Nephron (organoid): ENCODE measurements around the gene TSKU.

Source experiments
- H3K27ac Mint-ChIP-seq, 3 experiments: 2 replicates each; pipeline ENCODE4 v1.8.0; 2020; ENCODE audit warnings: mixed read lengths in 3 of 3, mild to moderate bottlenecking in 2 of 3, moderate library complexity in 1 of 3
- H3K27me3 Mint-ChIP-seq: 2 replicates; pipeline ENCODE4 v1.8.0; 2021; ENCODE audit warnings: low read depth, mild to moderate bottlenecking, moderate library complexity, mixed read lengths
- H3K36me3 Mint-ChIP-seq: 2 replicates; pipeline ENCODE4 v1.8.0; 2020; ENCODE audit warnings: low read depth, mixed read lengths
- H3K4me1 Mint-ChIP-seq: 2 replicates; pipeline ENCODE4 v1.8.0; 2020; ENCODE audit warnings: mixed read lengths
- H3K4me3 Mint-ChIP-seq, 3 experiments: 2 replicates each; pipeline ENCODE4 v1.8.0; 2020; ENCODE audit warnings: mild to moderate bottlenecking in 3 of 3, mixed read lengths in 3 of 3, moderate library complexity in 2 of 3
- H3K9me3 Mint-ChIP-seq: 2 replicates; pipeline ENCODE4 v1.8.0; 2020; ENCODE audit warnings: mixed read lengths
- CTCF ChIP-seq, 3 experiments: fragments of 200-600 bp; sonication (generic); IDR thresholded peaks; one replicate each; pipeline ENCODE4 v1.5.0; 2021; ENCODE audit warnings: antibody characterized with exemption in 3 of 3; ENCODE audit not compliant: unreplicated experiment in 3 of 3

Gene TSKU

GRCh38 chr11:76762356-76762752, 20.8 kb upstream of the TSKU start:
- H3K4me3 Mint-ChIP-seq: no peak overlapping the region
- H3K36me3 Mint-ChIP-seq: no peaks in the 10 kb centered on the region
- H3K4me1 Mint-ChIP-seq: peaks cover 41% of the 10 kb centered on the region
- no peak for TF ChIP-seq CTCF (IDR thresholded peaks at IDR 0.05; ENCODE audit: unreplicated experiment in 3 of 3)
- H3K27ac Mint-ChIP-seq: peak overlapping the region in 1 of 3 experiments; percentile 36
- H3K27me3 Mint-ChIP-seq: no peaks in the 10 kb centered on the region
- H3K9me3 Mint-ChIP-seq: no peaks in the 10 kb centered on the region

- Mint-ChIP-seq H3K4me1 (peaks cover 47% of the 10 kb centered on the region), H3K9me3 (no peaks in the 10 kb centered on the region), H3K36me3 (no peaks in the 10 kb centered on the region), H3K4me3 (no peak overlapping the region), H3K27me3 (no peaks in the 10 kb centered on the region), H3K27ac (peak overlapping the region in 1 of 3 experiments; percentile 17)
- TF ChIP-seq CTCF (IDR thresholded peaks at IDR 0.05; ENCODE audit: unreplicated experiment in 3 of 3): no peak
Observed at GRCh38 chr11:76762867-76763572, 20.1 kb upstream of the TSKU start.

GRCh38 chr11:76763573-76764346, 19.4 kb upstream of the TSKU start:
- Mint-ChIP-seq H3K4me1 (peaks cover 55% of the 10 kb centered on the region), H3K4me3 (no peak overlapping the region), H3K36me3 (no peaks in the 10 kb centered on the region), H3K27ac (peak overlapping the region in 1 of 3 experiments; percentile 6), H3K27me3 (no peaks in the 10 kb centered on the region), H3K9me3 (no peaks in the 10 kb centered on the region)
- TF ChIP-seq CTCF (IDR thresholded peaks at IDR 0.05; ENCODE audit: unreplicated experiment in 3 of 3): no peak

- Mint-ChIP-seq H3K36me3 (no peaks in the 10 kb centered on the region), H3K4me1 (peaks cover 58% of the 10 kb centered on the region), H3K9me3 (no peaks in the 10 kb centered on the region), H3K27ac (peak overlapping the region in 2 of 3 experiments; percentile 48 to 53), H3K4me3 (no peak overlapping the region), H3K27me3 (no peaks in the 10 kb centered on the region)
- no peak for TF ChIP-seq CTCF (IDR thresholded peaks at IDR 0.05; ENCODE audit: unreplicated experiment in 3 of 3)
Observed at GRCh38 chr11:76764941-76765665, 18.1 kb upstream of the TSKU start.

GRCh38 chr11:76765863-76766350, 17.2 kb upstream of the TSKU start:
- Mint-ChIP-seq H3K4me3 (no peak overlapping the region), H3K27me3 (peaks cover 4% of the 10 kb centered on the region), H3K9me3 (no peaks in the 10 kb centered on the region), H3K36me3 (no peaks in the 10 kb centered on the region), H3K27ac (peak overlapping the region in 2 of 3 experiments; percentile 48 to 53), H3K4me1 (peaks cover 63% of the 10 kb centered on the region)
- no peak for TF ChIP-seq CTCF (IDR thresholded peaks at IDR 0.05; ENCODE audit: unreplicated experiment in 3 of 3)
